GM21825 (cell line): ENCODE measurements around the gene LRRC45.

Experiments used
- ATAC-seq: cut with Tn5 transposase; IDR thresholded peaks from one replicate; pipeline ENCODE4 v1.9.1; 2021; ENCODE audit warnings: mild to moderate bottlenecking, moderate library complexity; ENCODE audit not compliant: unreplicated experiment

Gene LRRC45

GRCh38 chr17:81993729-81994592 is 29.1 kb upstream of the LRRC45 start:
- no peak for ATAC-seq

GRCh38 chr17:81994593-81995462 is 28.3 kb upstream of the LRRC45 start:
- no peak for ATAC-seq

- ATAC-seq: no peak
These were observed 27.5 kb upstream of the LRRC45 start for GRCh38 chr17:81995463-81996231.

- ATAC-seq: no peak
These were observed 26.8 kb upstream of the LRRC45 start for GRCh38 chr17:81996232-81996756.

- ATAC-seq: no peak
These were observed 26.2 kb upstream of the LRRC45 start for GRCh38 chr17:81996757-81997441.

GRCh38 chr17:81998212-81998611 is 24.9 kb upstream of the LRRC45 start:
- no peak for ATAC-seq

- no peak for ATAC-seq
These were observed 24.2 kb upstream of the LRRC45 start for GRCh38 chr17:81998691-81999438.

GRCh38 chr17:81999587-81999975 is 23.5 kb upstream of the LRRC45 start:
- ATAC-seq: no peak

- no peak for ATAC-seq
These were observed 22.9 kb upstream of the LRRC45 start for GRCh38 chr17:81999976-82000802.

- ATAC-seq: no peak
These were observed 22.1 kb upstream of the LRRC45 start for GRCh38 chr17:82000803-82001570.

- no peak for ATAC-seq
These were observed 21.5 kb upstream of the LRRC45 start for GRCh38 chr17:82001571-82002056.

- ATAC-seq: no peak
These were observed 19.4 kb upstream of the LRRC45 start for GRCh38 chr17:82003411-82004381.

- ATAC-seq: no peak
These were observed 18.3 kb upstream of the LRRC45 start for GRCh38 chr17:82004517-82005455.

- no peak for ATAC-seq
These were observed 17.3 kb upstream of the LRRC45 start for GRCh38 chr17:82005701-82006348.
